Measurements from ENCODE around the gene YIPF2.

The YIPF2 gene

GRCh38 chr19:10889880-10890279 lies 38.6 kb downstream of the YIPF2 start:
- no peaks in the 10 kb centered on the region for H3K36me3 Mint-ChIP-seq (ENCODE audit: low read depth)
- H3K27ac Mint-ChIP-seq = no peak overlapping the region
- DNase-seq = no peak
- no peaks in the 10 kb centered on the region for H3K27me3 Mint-ChIP-seq (ENCODE audit: low read depth, poor library complexity)
- H3K9me3 Mint-ChIP-seq = no peaks in the 10 kb centered on the region
- no peak overlapping the region for H3K4me3 Mint-ChIP-seq
- peaks cover 67% of the 10 kb centered on the region for H3K4me1 Mint-ChIP-seq
- TF ChIP-seq CTCF (IDR thresholded peaks at IDR 0.05) = no peak

- peak overlapping the region; percentile 85 for H3K27ac Mint-ChIP-seq
- TF ChIP-seq CTCF (IDR thresholded peaks at IDR 0.05) = no peak
- H3K36me3 Mint-ChIP-seq (ENCODE audit: low read depth) = no peaks in the 10 kb centered on the region
- peak; percentile 47 for DNase-seq
- no peaks in the 10 kb centered on the region for H3K9me3 Mint-ChIP-seq
- H3K4me1 Mint-ChIP-seq = peaks cover 61% of the 10 kb centered on the region
- no peak overlapping the region for H3K4me3 Mint-ChIP-seq
- no peaks in the 10 kb centered on the region for H3K27me3 Mint-ChIP-seq (ENCODE audit: low read depth, poor library complexity)
These were observed 40.0 kb downstream of the YIPF2 start for GRCh38 chr19:10888421-10888866.

GRCh38 chr19:10887616-10888367 lies 40.6 kb downstream of the YIPF2 start:
- H3K9me3 Mint-ChIP-seq = no peaks in the 10 kb centered on the region
- peak overlapping the region; percentile 99 for H3K27ac Mint-ChIP-seq
- peak overlapping the region; percentile 38 for H3K4me3 Mint-ChIP-seq
- peaks cover 68% of the 10 kb centered on the region for H3K4me1 Mint-ChIP-seq
- H3K36me3 Mint-ChIP-seq (ENCODE audit: low read depth) = no peaks in the 10 kb centered on the region
- TF ChIP-seq CTCF (IDR thresholded peaks at IDR 0.05) = no peak
- peak; percentile 27 for DNase-seq
- H3K27me3 Mint-ChIP-seq (ENCODE audit: low read depth, poor library complexity) = no peaks in the 10 kb centered on the region

GRCh38 chr19:10885201-10886169 lies 43.0 kb downstream of the YIPF2 start:
- peaks cover 3% of the 10 kb centered on the region for H3K27me3 Mint-ChIP-seq (ENCODE audit: low read depth, poor library complexity)
- no peaks in the 10 kb centered on the region for H3K36me3 Mint-ChIP-seq (ENCODE audit: low read depth)
- H3K4me3 Mint-ChIP-seq = peak overlapping the region; percentile 29
- H3K27ac Mint-ChIP-seq = peak overlapping the region; percentile 94
- H3K4me1 Mint-ChIP-seq = peaks cover 70% of the 10 kb centered on the region
- no peak for TF ChIP-seq CTCF (IDR thresholded peaks at IDR 0.05)
- DNase-seq = no peak
- H3K9me3 Mint-ChIP-seq = no peaks in the 10 kb centered on the region

GRCh38 chr19:10884274-10884673 lies 44.2 kb downstream of the YIPF2 start:
- DNase-seq = no peak
- Mint-ChIP-seq H3K27ac (no peak overlapping the region), H3K4me3 (peak overlapping the region; percentile 34), H3K9me3 (no peaks in the 10 kb centered on the region), H3K36me3 (ENCODE audit: low read depth) (no peaks in the 10 kb centered on the region), H3K4me1 (peaks cover 82% of the 10 kb centered on the region), H3K27me3 (ENCODE audit: low read depth, poor library complexity) (peaks cover 3% of the 10 kb centered on the region)
- no peak for TF ChIP-seq CTCF (IDR thresholded peaks at IDR 0.05)

All from nephron progenitor cell (in vitro differentiated cells).